CD4-positive, alpha-beta T cell (primary cell): ENCODE measurements around the gene CGGBP1. TPM values are rescaled to one million over a fixed set of nuclear protein-coding genes. Genes with fewer than 3 reads are reported as not detected.

ENCODE experiments used
- ATAC-seq: fragments of 200-7000 bp; cut with Tn5 transposase; one replicate; pipeline ENCODE4 v1.10.0; 2022; ENCODE audit warnings: mild to moderate bottlenecking; ENCODE audit not compliant: poor library complexity
- CTCF ChIA-PET: fragments of 350-600 bp; sonication (Branson Sonifier 250); formaldehyde crosslinking; loops from one replicate; lab custom pipeline; 2021; ENCODE audit warnings: antibody characterized with exemption, inconsistent platforms; lab: Charles Lee
- POLR2A ChIA-PET: fragments of 350-600 bp; sonication (Branson Sonifier 250); formaldehyde crosslinking; loops from one replicate; lab custom pipeline; 2021; ENCODE audit warnings: antibody characterized with exemption, inconsistent platforms; lab: Charles Lee
- DNase-seq, 14 experiments: peaks; one replicate each; pipeline ENCODE4 v3.0.0-alpha.2; 2013 to 2020; ENCODE audit warnings: mixed read lengths in 2 of 14
- H3K27ac ChIP-seq, 2 donors: one replicate each; pipeline versions ENCODE4 v1.5.1 to v1.7.0; 2013; ENCODE audit warnings: low read length in 2 of 2, low read depth in 1 of 2, mild to moderate bottlenecking in 1 of 2
- H3K27me3 ChIP-seq, 2 experiments: 1 replicate in 1 of 2; 2 replicates in 1 of 2; pipeline versions ENCODE4 v1.6.1 to v1.7.0; 2013; ENCODE audit warnings: low read length in 2 of 2, control low read depth in 1 of 2, mild to moderate bottlenecking in 1 of 2, moderate library complexity in 1 of 2; ENCODE audit not compliant: insufficient read depth in 2 of 2, control insufficient read depth in 1 of 2
- H3K36me3 ChIP-seq: one replicate; pipeline ENCODE4 v1.6.1; 2013; ENCODE audit warnings: low read length, control low read depth; ENCODE audit not compliant: insufficient read depth
- H3K4me1 ChIP-seq: one replicate; pipeline ENCODE4 v1.6.1; 2013; ENCODE audit warnings: low read length, control low read depth; ENCODE audit not compliant: insufficient read depth
- H3K4me3 ChIP-seq: one replicate; pipeline ENCODE4 v1.5.1; 2013; ENCODE audit warnings: mild to moderate bottlenecking, low read length, moderate library complexity
- H3K9me3 ChIP-seq, 2 experiments: 1 replicate in 1 of 2; 2 replicates in 1 of 2; pipeline versions ENCODE4 v1.6.1 to v1.7.0; 2013; ENCODE audit warnings: low read length in 2 of 2, mild to moderate bottlenecking in 2 of 2, control low read depth in 1 of 2, moderate library complexity in 1 of 2; ENCODE audit not compliant: control insufficient read depth in 1 of 2, insufficient read depth in 1 of 2
- H3K27ac Mint-ChIP-seq: one replicate; pipeline ENCODE4 v1.8.0; 2020; ENCODE audit warnings: mixed read lengths
- H3K27me3 Mint-ChIP-seq: one replicate; pipeline ENCODE4 v1.8.0; 2021; ENCODE audit warnings: mixed read lengths
- H3K36me3 Mint-ChIP-seq: one replicate; pipeline ENCODE4 v1.8.0; 2021; ENCODE audit warnings: low read depth, mixed read lengths
- H3K4me1 Mint-ChIP-seq: one replicate; pipeline ENCODE4 v1.8.0; 2021; ENCODE audit warnings: low read depth, mixed read lengths
- H3K4me3 Mint-ChIP-seq: one replicate; pipeline ENCODE4 v1.8.0; 2020; ENCODE audit warnings: mild to moderate bottlenecking, mixed read lengths
- H3K9me3 Mint-ChIP-seq: one replicate; pipeline ENCODE4 v1.8.0; 2020; ENCODE audit warnings: mixed read lengths
- intact Hi-C, 2 experiments: fragments of 100-400 bp; cut with DNase I in 1 of 2; cut with micrococcal nuclease in 1 of 2; formaldehyde crosslinking; loops; one replicate each; pipeline versions ENCODE4 v1.15.1 to v1.9.0; 2023 to 2025; cut with DNase I, micrococcal nuclease
- total RNA-seq, 174 experiments: library from RNA in 2 of 174; stranded (reverse) in 2 of 174; gene quantifications; one replicate each; pipeline ENCODE4 v1.2.3 and lab custom pipeline; 2021 to 2026
- TF ChIP-seq, protein P1 (sequence below): fragments of 200-600 bp; IDR thresholded peaks from one replicate; pipeline ENCODE4 v1.8.0; 2022; ENCODE audit warnings: antibody characterized with exemption, mild to moderate bottlenecking

The CGGBP1 gene
- total RNA-seq, 2 experiments from 2014 or later = 88.7 to 89.7 TPM

- Mint-ChIP-seq H3K4me3 (no peak overlapping the region), H3K27ac (no peak overlapping the region), H3K27me3 (peaks cover 5% of the 10 kb centered on the region), H3K9me3 (no peaks in the 10 kb centered on the region), H3K36me3 (no peaks in the 10 kb centered on the region), H3K4me1 (peaks cover 12% of the 10 kb centered on the region)
- no peaks in the 10 kb centered on the region for H3K27me3 ChIP-seq
- no peak overlapping the region for H3K27ac ChIP-seq
- no peak overlapping the region for H3K4me3 ChIP-seq
- no peaks in the 10 kb centered on the region for H3K36me3 ChIP-seq
- no peaks in the 10 kb centered on the region for H3K4me1 ChIP-seq
- ATAC-seq (no peak), DNase-seq (peak in 4 of 14 experiments; percentile 26 to 61 (median 53))
- CTCF ChIA-PET = no interaction called here
- intact Hi-C loops = loop anchor here (1.0 to 10.0 kb wide), 4 partner anchors 112 to 743 kb away; no protein-coding TSS in a partner anchor
- H3K9me3 ChIP-seq = no peaks in the 10 kb centered on the region
- TF ChIP-seq, protein P1, sequence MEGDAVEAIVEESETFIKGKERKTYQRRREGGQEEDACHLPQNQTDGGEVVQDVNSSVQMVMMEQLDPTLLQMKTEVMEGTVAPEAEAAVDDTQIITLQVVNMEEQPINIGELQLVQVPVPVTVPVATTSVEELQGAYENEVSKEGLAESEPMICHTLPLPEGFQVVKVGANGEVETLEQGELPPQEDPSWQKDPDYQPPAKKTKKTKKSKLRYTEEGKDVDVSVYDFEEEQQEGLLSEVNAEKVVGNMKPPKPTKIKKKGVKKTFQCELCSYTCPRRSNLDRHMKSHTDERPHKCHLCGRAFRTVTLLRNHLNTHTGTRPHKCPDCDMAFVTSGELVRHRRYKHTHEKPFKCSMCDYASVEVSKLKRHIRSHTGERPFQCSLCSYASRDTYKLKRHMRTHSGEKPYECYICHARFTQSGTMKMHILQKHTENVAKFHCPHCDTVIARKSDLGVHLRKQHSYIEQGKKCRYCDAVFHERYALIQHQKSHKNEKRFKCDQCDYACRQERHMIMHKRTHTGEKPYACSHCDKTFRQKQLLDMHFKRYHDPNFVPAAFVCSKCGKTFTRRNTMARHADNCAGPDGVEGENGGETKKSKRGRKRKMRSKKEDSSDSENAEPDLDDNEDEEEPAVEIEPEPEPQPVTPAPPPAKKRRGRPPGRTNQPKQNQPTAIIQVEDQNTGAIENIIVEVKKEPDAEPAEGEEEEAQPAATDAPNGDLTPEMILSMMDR = peak; percentile 88
- POLR2A ChIA-PET = no interaction called here
These were observed 55.6 kb downstream of the CGGBP1 start for GRCh38 chr3:88003115-88003755.

- CTCF ChIA-PET = interaction anchor here (0.7 to 1.0 kb wide), 2 partner anchors 8 to 14 kb away, joined by 3 read pairs; no protein-coding TSS in a partner anchor
- DNase-seq (no peak), ATAC-seq (no peak)
- no peaks in the 10 kb centered on the region for H3K36me3 ChIP-seq
- H3K27ac ChIP-seq = no peak overlapping the region
- H3K9me3 ChIP-seq = no peaks in the 10 kb centered on the region
- H3K27me3 ChIP-seq = no peaks in the 10 kb centered on the region
- H3K9me3 Mint-ChIP-seq = no peaks in the 10 kb centered on the region
- POLR2A ChIA-PET = interaction anchor here (0.7 kb wide), 1 partner anchor 168 kb away, joined by 3 read pairs; no protein-coding TSS in a partner anchor
- TF ChIP-seq, protein P1 = no peak
- no peak overlapping the region for H3K27ac Mint-ChIP-seq
- H3K4me1 ChIP-seq = peaks cover under 1% of the 10 kb centered on the region
- intact Hi-C loops = loop anchor here (2.0 to 10.0 kb wide), 3 partner anchors 112 to 705 kb away; no protein-coding TSS in a partner anchor
- H3K27me3 Mint-ChIP-seq = peaks cover 5% of the 10 kb centered on the region
- H3K4me3 ChIP-seq = no peak overlapping the region
- H3K4me3 Mint-ChIP-seq = no peak overlapping the region
- H3K4me1 Mint-ChIP-seq = peaks cover 20% of the 10 kb centered on the region
- no peaks in the 10 kb centered on the region for H3K36me3 Mint-ChIP-seq
These were observed 56.4 kb downstream of the CGGBP1 start for GRCh38 chr3:88002448-88002847.

Other genes starting within 250 kb of the CGGBP1 start
- gene ZNF654, start 250 bp upstream of the CGGBP1 start, total RNA-seq = 1 to 10 TPM; 6.5 to 7.6 TPM
- gene C3orf38, start 91.0 kb upstream of the CGGBP1 start, total RNA-seq = 10 to 100 TPM; 45.9 to 52.9 TPM